ENCODE data around the gene MTM1. TPM values are rescaled to one million over a fixed set of nuclear protein-coding genes. Genes with fewer than 3 reads are reported as not detected.

Gene MTM1
- total RNA-seq, 4 donors from 2014 or later, result 10.5 to 32.7 (median 14.3) TPM

DNA sequence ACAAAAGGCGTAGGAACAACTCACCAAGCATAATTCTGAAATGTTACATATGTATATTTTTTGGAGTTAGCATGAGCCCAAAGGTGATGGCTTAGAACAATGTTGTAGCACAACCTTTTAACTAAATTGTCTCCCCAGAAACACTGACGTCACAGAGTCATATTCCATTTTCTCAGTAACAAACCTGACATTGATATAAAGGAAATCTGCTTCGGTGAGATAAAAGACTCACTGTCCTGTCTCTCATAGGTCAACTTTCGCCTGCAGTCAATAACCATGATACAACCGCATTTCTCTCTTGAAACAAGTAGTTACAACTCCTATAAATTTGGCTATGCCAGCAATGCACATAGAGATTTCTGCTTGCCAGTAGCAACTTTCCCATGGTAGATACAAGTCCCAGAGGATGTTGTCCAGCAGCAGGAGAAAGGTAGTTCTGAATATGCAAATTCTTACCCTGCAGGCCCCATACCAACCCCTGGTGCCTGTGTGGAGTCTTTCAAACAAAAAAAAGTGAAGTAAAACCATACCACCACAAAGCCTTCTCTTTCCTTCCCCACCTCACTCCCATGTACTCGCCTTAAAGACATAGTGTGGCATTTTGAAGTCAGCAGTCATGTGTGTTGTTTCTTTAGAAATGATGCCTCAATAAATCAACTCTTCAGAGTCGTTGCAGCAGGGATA is 47.9 kb downstream of the MTM1 start:
- no peak overlapping the region for H3K4me3 ChIP-seq
- H3K36me3 ChIP-seq, result peaks cover 0 to 39% of the 10 kb centered on the region in 2 donors
- WGBS, 2 donors (ENCODE audit: low coverage in 1 of 2), result 83 to 100% methylated on average over 3 to 7 of the region's 7 CpGs
- H3K27ac ChIP-seq, result no peak overlapping the region
- H3K4me1 ChIP-seq, result no peaks in the 10 kb centered on the region
- no peak for TF ChIP-seq POLR2AphosphoS5 (IDR thresholded peaks at IDR 0.05)
- no peak for TF ChIP-seq POLR2A (IDR thresholded peaks at IDR 0.05)
- TF ChIP-seq, protein P1, sequence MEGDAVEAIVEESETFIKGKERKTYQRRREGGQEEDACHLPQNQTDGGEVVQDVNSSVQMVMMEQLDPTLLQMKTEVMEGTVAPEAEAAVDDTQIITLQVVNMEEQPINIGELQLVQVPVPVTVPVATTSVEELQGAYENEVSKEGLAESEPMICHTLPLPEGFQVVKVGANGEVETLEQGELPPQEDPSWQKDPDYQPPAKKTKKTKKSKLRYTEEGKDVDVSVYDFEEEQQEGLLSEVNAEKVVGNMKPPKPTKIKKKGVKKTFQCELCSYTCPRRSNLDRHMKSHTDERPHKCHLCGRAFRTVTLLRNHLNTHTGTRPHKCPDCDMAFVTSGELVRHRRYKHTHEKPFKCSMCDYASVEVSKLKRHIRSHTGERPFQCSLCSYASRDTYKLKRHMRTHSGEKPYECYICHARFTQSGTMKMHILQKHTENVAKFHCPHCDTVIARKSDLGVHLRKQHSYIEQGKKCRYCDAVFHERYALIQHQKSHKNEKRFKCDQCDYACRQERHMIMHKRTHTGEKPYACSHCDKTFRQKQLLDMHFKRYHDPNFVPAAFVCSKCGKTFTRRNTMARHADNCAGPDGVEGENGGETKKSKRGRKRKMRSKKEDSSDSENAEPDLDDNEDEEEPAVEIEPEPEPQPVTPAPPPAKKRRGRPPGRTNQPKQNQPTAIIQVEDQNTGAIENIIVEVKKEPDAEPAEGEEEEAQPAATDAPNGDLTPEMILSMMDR (IDR thresholded peaks at IDR 0.05), result no peak
- no peak for TF ChIP-seq EP300 (IDR thresholded peaks at IDR 0.05)
- no peaks in the 10 kb centered on the region for H3K27me3 ChIP-seq
- H3K9me3 ChIP-seq, result no peaks in the 10 kb centered on the region
- ATAC-seq, result no peak

DNA sequence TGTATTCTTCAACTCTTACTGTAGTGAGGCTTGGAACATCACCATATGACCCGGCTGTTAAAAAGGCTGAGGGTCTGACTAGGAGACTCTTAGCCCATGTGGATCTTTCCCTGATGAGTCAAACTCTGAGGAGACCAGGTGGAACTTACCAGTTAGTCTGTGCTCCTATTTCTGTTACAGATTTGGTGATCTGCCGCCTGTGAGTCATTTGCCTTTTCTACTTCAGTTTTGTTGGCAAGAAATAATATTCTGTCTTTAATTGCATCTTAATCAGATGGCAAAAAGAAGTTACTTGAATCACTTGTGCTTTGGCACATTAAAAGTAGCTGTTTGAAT is 48.4 kb downstream of the MTM1 start:
- TF ChIP-seq, protein P1 (IDR thresholded peaks at IDR 0.05), result no peak
- TF ChIP-seq POLR2AphosphoS5 (IDR thresholded peaks at IDR 0.05), result no peak
- no peak for TF ChIP-seq EP300 (IDR thresholded peaks at IDR 0.05)
- TF ChIP-seq POLR2A (IDR thresholded peaks at IDR 0.05), result no peak
- 78% methylated on average over 1 of the region's 2 CpGs; no CpG with 5 or more reads in 1 of the 2 donors for whole genome bisulfite sequencing, 2 donors (ENCODE audit: low coverage in 1 of 2)
- Histone ChIP-seq H3K36me3 (peaks cover 0 to 44% of the 10 kb centered on the region in 2 donors), H3K27ac (no peak overlapping the region), H3K9me3 (no peaks in the 10 kb centered on the region), H3K4me1 (no peaks in the 10 kb centered on the region), H3K4me3 (no peak overlapping the region), H3K27me3 (no peaks in the 10 kb centered on the region)
- ATAC-seq, result no peak

DNA sequence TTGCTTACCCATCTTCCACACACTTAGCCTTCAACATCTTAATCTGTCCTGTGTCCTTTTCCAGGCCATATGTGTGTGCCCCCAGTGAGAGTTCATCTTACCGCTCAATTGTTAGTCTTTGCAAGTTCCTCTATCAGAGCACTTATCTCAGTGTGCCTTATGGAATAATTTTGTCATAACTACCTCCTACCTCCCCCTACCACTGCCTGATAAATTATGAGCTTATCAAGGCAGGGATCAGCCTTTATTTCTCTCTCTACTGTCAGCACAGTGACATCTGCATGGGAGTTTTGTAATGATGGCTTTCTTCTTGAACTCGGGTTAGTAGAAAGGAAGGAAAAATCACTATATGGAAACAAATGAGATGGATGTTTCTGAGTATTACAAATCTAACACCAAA is 53.2 kb downstream of the MTM1 start:
- Histone ChIP-seq H3K36me3 (peaks cover 0 to 40% of the 10 kb centered on the region in 2 donors), H3K4me3 (no peak overlapping the region), H3K4me1 (no peaks in the 10 kb centered on the region), H3K27ac (no peak overlapping the region), H3K27me3 (no peaks in the 10 kb centered on the region), H3K9me3 (no peaks in the 10 kb centered on the region)
- no peak for ATAC-seq
- TF ChIP-seq, protein P1 (IDR thresholded peaks at IDR 0.05), result no peak
- TF ChIP-seq EP300 (IDR thresholded peaks at IDR 0.05), result no peak
- no peak for TF ChIP-seq POLR2A (IDR thresholded peaks at IDR 0.05)
- TF ChIP-seq POLR2AphosphoS5 (IDR thresholded peaks at IDR 0.05), result no peak
- 86 to 100% methylated on average over 1 of the region's 2 CpGs for WGBS, 2 donors (ENCODE audit: low coverage in 1 of 2)

GRCh38 chrX:150623583-150623982 is 55.2 kb downstream of the MTM1 start:
- Histone ChIP-seq H3K36me3 (peaks cover 0 to 59% of the 10 kb centered on the region in 2 donors), H3K4me1 (no peaks in the 10 kb centered on the region), H3K9me3 (no peaks in the 10 kb centered on the region), H3K27me3 (no peaks in the 10 kb centered on the region), H3K4me3 (no peak overlapping the region), H3K27ac (no peak overlapping the region)
- TF ChIP-seq EP300 (IDR thresholded peaks at IDR 0.05) (no peak), POLR2AphosphoS5 (IDR thresholded peaks at IDR 0.05) (no peak), POLR2A (IDR thresholded peaks at IDR 0.05) (no peak)
- TF ChIP-seq, protein P1 (IDR thresholded peaks at IDR 0.05), result no peak
- no peak for ATAC-seq

- TF ChIP-seq EP300 (IDR thresholded peaks at IDR 0.05) (no peak), POLR2A (IDR thresholded peaks at IDR 0.05) (no peak), POLR2AphosphoS5 (IDR thresholded peaks at IDR 0.05) (no peak)
- TF ChIP-seq, protein P1 (IDR thresholded peaks at IDR 0.05), result no peak
- ATAC-seq, result no peak
- Histone ChIP-seq H3K27me3 (no peaks in the 10 kb centered on the region), H3K4me3 (no peak overlapping the region), H3K9me3 (no peaks in the 10 kb centered on the region), H3K27ac (no peak overlapping the region), H3K4me1 (no peaks in the 10 kb centered on the region), H3K36me3 (peaks cover 0 to 52% of the 10 kb centered on the region in 2 donors)
- WGBS, 2 donors (ENCODE audit: low coverage in 1 of 2), result 59 to 88% methylated on average over 1 to 2 of the region's 6 CpGs
Measured at GRCh38 chrX:150625097-150625496, 56.7 kb downstream of the MTM1 start.

All from gastroesophageal sphincter (tissue), 4 donors.